WI38 (cell line): ENCODE data around the gene PAK5.

ENCODE experiments used
- H3K4me3 ChIP-seq: 2 replicates; pipeline ENCODE4 v1.5.1; 2011; ENCODE audit warnings: low read depth, mild to moderate bottlenecking, control low read depth, low read length
- TF ChIP-seq, protein P1 (sequence below): IDR thresholded peaks from 2 replicates; pipeline ENCODE4 v1.5.1; 2012; ENCODE audit warnings: low read depth, mild to moderate bottlenecking, control low read depth, low read length

The PAK5 gene

DNA sequence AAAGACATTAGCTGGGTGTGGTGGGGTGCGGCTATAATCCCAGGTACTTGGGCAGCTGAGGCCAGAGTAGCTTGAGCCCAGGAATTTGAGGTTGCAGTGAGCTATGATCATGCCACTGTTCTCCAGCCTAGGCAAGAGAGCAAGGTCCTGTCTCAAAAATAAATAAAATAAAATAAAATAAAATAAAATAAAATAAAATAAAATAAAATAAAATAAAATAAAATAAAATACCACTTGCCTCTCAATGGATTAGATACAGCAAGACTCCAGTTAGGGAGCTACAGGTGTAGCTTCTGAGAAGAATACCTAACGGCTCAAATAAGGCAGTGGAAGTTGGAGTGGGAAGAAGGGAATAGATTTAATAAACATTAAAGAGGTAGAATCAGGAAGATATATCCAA, 13.7 kb upstream of the PAK5 start:
- no peak overlapping the region for H3K4me3 ChIP-seq
- TF ChIP-seq, protein P1, sequence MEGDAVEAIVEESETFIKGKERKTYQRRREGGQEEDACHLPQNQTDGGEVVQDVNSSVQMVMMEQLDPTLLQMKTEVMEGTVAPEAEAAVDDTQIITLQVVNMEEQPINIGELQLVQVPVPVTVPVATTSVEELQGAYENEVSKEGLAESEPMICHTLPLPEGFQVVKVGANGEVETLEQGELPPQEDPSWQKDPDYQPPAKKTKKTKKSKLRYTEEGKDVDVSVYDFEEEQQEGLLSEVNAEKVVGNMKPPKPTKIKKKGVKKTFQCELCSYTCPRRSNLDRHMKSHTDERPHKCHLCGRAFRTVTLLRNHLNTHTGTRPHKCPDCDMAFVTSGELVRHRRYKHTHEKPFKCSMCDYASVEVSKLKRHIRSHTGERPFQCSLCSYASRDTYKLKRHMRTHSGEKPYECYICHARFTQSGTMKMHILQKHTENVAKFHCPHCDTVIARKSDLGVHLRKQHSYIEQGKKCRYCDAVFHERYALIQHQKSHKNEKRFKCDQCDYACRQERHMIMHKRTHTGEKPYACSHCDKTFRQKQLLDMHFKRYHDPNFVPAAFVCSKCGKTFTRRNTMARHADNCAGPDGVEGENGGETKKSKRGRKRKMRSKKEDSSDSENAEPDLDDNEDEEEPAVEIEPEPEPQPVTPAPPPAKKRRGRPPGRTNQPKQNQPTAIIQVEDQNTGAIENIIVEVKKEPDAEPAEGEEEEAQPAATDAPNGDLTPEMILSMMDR, result no peak

DNA sequence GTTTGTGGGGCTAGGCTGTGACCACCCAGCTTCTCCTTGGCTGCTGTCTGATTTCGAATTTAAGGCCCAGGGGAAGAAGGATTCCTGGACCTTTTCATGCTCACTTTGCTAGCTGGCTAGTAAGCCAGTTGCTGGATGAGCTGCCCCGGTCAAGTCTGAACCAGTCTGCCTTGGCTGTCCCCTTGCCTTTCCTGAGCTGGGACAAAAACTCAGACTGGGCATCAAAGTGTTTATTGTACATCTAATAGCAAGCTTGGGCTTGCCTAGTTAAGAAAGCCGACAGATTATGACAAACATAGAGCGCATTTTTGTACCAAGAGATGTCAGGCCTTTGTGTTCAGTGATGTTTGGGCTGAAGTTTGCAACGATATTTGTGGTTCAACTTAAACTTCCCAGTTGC, 750 bp upstream of the PAK5 start:
- TF ChIP-seq, protein P1, result no peak
- H3K4me3 ChIP-seq, result no peak overlapping the region

DNA sequence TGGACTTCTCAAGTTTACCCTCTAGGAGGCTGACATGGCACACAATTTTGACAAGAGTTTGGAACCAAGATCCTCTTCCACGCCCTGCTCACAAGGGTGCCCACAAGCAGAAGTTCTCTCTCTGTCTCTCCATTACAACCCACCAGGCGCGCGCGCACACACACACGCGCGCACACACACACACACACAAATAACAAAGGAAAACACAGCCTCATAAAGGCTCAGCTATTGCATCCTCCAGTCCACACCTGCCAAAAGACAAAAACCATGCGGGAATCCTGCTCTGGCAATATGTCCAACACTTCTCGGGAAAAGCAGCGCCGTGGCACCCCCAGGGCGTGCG, 870 bp downstream of the PAK5 start:
- H3K4me3 ChIP-seq, result no peak overlapping the region

DNA sequence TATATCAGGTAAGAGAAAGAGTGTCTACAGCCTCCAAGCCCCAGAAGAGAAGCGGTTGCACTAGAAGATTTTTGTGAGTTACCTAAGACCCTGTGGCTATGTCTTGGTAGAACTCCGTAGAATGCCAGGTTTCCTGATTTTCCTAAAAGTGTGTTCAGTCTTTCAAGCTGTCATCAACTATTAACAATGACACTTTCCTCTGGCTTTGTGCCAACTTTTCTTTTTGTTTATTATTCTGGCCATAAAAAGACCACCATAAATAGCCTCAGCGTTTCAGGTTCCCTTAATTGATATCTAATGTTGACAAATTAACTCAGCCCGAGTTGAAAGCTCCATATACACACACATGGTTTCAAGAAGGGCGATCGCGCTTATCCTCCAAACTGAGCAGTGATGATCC, 1.2 kb downstream of the PAK5 start:
- TF ChIP-seq, protein P1, result no peak
- H3K4me3 ChIP-seq, result no peak overlapping the region

More for the DNA sequence above, 870 bp downstream of the PAK5 start:
- TF ChIP-seq, protein P1, result no peak

DNA sequence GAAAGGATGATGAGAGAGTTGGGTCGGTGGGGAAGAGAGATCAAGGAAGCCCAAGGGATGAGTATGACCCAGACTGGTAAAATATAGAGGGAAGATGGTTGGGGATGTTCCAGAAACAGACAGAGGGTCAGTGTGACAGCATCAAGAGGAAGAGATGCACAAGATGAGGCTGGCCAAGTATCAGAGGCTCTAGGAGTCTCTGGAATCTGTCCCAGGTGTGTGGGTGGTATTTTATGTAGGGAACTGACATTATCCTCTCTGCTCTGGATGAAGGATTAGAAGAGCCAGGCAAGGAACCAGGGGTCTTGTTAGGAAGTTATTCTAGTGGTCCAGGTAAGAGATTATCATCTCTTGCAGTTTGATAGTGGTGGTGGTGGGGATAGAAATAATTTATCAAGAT, 3.6 kb downstream of the PAK5 start:
- TF ChIP-seq, protein P1, result no peak
- H3K4me3 ChIP-seq, result no peak overlapping the region

DNA sequence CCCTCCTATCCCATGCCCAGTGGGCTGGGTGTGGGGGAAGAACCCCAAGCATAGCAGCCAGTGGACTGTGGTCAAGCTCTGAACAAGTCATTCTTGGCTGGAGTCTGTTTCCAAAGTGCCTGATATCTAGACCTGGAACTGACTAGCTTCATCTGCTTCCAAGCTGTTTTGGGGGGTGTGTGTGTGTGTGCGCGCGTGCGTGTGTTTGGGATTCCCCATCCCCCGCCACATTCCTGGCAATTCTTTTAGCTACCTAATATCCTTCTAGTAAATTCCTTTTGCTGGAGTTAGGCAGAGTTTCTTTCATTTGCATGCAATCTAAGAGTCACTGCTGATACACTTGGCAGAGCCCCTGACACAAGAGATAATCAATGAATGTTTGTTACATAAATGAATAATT, 7.8 kb downstream of the PAK5 start:
- TF ChIP-seq, protein P1, result no peak
- no peak overlapping the region for H3K4me3 ChIP-seq

DNA sequence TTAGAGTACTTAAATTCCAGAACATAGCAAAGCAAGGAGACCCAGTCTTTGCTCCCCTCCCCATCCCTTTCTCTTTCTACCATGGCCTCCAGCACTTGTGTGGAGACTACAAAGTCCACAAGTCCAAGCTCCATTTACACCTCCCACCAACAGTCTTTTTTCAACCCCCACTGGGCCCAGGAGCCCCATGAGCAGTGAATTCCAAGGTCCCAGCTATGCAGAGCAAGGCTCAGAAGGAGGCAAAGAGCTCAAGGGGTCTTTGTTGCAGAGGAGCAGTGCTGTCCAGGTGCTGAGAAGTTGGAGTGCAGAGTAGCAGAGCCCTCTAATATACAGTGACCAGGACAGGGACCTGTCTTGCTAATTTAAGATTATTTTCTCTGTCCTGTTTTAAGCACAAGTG, 9.0 kb downstream of the PAK5 start:
- H3K4me3 ChIP-seq, result no peak overlapping the region
- TF ChIP-seq, protein P1, result no peak
